Suppressor macrophage treated with lipopolysaccharide for 1 hour (primary cell): ENCODE results near the gene LIMS2.

Experiments
- DNase-seq, 3 donors: peaks; one replicate each; pipeline ENCODE4 v3.0.0-alpha.2; 2020 to 2022

LIMS2 gene

DNA sequence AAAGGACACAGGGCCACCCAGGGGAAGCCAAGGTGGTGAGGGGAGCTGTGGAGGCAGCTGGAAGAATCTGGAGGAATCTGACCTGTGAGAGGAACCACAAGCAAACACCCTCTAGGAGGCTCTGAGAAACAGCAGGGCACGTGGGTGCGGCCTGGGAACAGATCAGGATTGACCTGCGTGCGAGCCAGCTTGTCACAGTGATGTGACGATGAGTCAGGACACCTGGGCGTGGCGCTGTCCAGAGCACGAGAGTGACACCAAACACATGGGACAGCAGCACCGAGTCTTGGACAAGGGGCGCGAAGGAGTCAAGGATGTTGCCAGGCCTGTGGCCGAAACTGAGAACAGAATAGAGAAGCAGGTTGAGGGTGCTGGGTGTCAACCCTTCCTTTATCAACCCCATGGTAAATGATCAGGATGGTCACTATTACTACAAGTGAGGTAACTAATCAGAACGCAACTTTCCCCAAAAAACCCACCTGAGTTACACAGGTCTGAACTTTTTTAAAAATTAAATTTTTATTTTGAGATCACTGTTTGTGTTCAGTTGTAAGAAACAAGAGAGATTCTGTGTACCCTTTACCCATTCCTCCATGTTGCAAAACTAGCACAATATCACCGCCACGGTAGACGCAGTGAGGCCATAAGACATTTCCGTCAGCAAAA is 25.3 kb upstream of the LIMS2 start:
- DNase-seq, result peak; percentile 91 to 94 (median 93)

GRCh38 chr2:127698553-127699355 is 23.4 kb upstream of the LIMS2 start:
- DNase-seq, result peak in 1 of 3 donors; percentile 40

DNA sequence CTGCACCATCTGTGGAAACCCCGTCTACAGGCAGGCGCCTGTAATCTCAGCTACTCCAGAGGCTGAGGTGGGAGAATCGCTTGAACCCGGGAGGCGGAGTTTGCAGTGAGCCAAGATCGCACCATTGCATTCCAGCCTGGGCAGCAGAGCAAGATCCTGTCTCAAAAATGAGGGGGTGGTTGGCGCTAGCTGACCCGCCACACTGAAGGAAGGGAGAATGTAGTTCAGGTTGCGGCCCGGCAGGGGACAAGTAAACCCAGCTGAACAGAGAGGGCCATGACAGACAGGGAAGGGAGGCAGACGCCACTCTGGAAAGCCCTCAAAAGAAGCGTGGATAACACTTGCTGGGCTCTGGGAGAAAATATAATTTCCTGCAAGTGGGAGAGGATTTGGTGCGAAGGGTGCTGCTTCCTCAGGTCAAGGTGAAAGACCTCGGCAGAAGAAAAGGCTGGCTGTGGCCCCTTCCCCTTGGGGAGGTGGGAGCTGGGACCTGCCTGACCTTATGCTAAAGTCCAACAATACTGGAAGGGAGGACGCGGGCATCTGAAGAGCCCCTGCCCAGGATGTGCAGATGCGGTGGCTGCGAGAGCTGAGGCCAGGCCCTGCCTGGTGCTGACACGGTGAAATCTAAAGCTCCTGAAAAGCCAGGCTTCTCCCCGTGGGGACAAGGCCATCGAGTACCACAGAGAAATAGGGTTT is 22.3 kb upstream of the LIMS2 start:
- DNase-seq, result no peak

DNA sequence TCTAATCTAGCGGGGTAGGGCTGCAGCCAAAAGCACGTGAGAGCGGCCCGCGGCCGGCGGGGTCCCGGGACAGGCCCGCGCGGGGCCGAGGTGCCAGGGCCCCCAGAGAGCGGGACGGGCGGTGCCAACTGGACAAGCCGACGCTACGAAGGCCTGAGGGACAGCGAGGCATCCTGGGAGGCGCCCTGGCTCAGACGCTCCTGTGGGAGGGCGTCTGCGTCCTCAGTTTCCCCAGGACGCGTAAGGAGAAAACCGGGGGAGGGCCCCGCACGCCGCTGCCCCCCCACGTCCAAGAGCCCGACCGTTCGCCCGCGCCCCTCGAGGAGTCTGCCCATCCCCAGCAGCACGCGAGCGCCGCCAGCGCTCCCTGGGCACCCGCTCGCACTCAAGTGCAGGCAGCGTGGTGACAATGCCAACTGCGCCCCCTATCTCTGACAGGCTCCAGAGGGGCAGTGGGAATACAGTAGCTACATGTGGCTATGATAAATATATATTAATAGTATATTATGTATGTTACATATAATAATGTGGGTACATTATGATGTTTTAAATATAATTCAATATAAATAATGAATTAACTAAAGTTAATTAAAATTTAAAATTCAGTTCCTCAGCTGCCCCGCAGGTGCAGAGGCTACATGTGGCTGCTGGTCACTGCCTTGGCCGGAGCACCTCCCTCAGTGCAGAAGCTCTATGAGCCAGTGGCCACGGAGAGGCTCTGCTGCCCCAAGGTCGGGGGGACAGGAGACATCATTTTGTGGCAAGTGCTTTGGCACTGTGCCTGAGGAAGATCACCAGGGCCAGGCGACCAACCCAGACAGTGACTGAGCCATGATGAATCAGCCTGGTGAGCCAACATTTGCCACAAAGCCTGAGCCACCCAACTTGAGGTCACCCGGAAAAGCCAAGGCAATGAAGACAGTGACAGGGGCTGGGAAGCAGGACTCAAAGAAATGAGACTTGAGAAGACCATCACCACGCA is 20.5 kb upstream of the LIMS2 start:
- DNase-seq, result peak; percentile 70 to 84 (median 73)

GRCh38 chr2:127694986-127695385 is 19.7 kb upstream of the LIMS2 start:
- no peak for DNase-seq

GRCh38 chr2:127690696-127691095 is 15.4 kb upstream of the LIMS2 start:
- no peak for DNase-seq

GRCh38 chr2:127688405-127688804 is 13.1 kb upstream of the LIMS2 start:
- no peak for DNase-seq

DNA sequence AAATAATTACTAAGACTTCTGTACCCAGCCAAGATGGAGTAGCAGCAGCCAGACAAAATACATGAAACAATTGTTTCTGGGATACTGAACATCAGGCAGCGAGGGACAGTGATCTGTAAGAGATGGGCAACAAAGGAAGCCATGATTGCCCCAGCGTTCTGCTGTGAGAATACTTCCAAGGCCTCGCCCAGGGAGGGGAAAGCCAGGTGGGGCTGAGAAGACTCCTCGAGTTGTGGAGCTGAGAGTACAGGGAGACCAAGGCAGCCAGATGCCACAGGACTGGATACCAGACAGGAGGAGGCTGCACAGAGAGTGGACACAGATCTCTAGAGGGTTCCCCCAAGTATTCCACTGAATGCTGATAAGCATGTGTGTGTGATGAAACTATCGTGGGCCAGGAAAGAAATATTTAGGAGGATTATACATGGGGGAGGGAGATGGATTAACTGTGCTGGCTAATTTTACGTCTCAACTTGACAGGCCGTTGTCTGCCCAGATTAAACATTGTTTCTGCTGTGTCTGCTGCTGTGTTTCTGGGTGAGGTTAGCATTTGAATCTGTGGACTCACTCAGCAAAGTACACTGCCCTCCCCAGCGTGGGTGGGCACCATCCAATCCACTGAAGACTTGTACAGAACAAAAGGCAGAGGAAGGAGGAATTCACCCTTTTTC is 10.2 kb upstream of the LIMS2 start:
- DNase-seq, result no peak

DNA sequence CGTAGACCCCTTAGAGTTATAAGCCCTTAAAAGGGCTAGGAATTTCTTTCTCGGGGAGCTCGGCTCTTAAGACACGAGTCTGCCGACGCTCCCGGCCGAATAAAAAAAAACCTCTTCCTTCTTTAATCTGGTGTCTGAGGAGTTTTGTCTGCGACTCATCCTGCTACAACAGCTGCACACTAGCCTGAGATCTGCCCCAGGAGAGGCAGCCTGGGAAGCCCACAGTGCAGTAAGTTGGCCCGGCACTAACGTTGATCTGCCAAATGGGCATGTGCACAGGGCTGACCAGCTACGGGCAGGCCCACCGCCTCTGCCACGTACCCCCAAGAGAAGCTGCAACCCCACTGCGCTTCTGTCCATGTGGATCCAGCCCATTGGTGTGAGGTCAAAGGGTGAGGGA is 8.4 kb upstream of the LIMS2 start:
- no peak for DNase-seq

DNA sequence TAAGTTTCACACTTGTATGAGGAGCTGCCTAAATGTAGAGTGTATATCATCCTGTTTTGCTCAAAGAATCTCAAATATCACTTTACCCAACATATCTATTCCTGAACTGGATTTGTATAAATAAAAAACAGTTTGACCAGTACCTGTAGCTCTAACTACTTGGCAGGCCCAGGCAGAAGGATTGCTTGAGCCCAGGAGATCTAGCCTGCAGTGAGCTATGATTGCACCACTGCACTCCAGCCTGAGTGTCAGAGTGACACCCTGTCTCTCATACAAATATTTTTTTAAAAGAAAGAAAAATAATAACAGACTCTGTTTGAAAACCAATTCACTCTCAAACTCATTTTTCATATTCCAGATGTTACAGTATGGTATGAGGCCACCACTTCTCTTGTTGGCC is 7.7 kb upstream of the LIMS2 start:
- DNase-seq, result no peak

DNA sequence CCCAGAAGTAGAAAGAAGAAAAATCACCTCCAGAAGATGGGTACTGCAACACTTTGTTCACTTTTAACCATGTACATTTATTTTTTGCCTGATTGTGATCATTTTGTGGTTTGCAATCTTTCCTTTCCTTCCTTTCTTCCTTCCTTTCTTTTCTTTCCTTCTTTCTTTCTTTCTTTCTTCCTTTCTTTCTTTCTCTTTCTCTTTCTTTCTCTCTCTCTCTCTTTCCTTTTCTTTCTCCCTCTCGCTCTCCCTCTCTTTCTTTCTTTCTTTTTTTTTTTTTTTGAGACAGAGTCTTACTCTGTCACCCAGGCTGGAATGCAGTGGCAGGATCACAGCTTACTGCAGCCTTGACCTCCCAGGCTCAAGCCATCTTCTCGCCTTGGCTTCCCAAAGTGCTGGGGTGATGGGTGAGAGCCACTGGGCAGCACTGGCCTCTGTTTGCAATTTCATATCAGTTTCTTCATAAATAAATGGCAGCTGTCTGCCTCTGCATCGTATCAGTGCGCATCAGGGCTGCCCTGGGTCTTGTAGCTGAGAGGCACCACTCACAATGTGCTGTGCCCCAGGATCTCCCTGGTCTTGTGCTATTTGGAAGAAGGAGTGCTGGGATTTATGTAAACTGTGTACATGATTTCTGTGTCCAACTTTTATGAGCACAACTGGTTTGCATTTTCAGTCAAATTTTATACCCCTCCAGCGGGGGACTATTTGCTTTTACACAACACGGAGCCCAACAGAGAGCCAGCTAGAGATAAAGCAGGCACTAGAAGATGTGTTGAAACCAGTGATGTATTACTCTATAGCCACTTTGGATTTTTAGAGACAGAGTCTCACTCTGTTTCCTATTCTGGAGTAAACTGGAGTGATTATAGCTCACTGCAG is 6.9 kb upstream of the LIMS2 start:
- no peak for DNase-seq

GRCh38 chr2:127681288-127681804 is 6.0 kb upstream of the LIMS2 start:
- peak in 1 of 3 donors; percentile 21 for DNase-seq

DNA sequence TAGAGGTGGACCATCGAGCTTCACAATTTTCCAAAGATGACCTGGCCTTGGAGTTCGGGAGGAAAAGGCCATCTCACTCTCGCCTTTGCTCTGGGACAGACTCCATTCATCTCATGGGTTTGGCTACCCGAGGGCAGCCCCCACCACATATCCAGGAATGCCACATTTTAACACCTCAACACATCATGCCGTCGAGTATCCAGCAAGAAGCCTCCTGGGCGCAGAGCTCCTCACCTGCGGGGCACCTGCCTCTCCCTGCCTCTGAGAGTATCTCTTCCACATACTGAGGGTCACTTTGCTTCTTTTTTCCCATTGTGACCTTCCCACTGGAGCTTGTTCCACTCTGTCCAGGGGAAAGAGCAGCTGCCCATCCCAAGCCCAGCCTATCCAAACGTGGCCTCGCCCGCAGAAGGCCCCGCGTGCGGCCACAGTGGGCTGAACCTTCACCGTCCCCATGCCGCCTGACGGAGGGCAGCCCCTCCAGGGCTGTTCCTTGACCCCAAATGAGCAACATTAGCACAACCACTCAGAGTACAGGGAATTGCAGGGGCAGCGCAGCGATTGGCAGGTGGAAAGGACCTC is 5.5 kb upstream of the LIMS2 start:
- DNase-seq, result no peak

GRCh38 chr2:127679680-127680361 is 4.5 kb upstream of the LIMS2 start:
- no peak for DNase-seq

DNA sequence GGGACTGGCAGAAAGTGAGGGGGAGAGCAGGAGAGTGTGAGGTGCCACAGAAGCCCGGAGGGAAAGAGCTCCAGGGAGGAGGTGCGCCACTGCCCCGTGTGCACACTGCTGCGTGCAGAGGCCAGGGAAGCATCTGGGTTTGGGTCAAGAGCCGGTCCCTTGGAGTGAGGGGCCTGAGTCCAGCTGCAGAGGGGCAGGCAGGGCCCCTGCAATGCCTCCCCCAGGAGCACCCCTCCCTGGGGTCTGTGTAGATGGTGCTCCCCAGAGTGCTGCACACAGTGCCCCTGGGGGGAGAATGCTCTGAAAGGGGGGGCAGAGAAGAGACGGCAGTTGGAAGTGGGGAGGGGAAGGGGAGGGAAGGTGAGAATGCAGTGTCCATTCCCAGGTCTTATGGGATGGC is 3.7 kb upstream of the LIMS2 start:
- DNase-seq, result no peak

GRCh38 chr2:127678531-127678930 is 3.2 kb upstream of the LIMS2 start:
- no peak for DNase-seq

GRCh38 chr2:127676906-127677305 is 1.6 kb upstream of the LIMS2 start:
- no peak for DNase-seq

DNA sequence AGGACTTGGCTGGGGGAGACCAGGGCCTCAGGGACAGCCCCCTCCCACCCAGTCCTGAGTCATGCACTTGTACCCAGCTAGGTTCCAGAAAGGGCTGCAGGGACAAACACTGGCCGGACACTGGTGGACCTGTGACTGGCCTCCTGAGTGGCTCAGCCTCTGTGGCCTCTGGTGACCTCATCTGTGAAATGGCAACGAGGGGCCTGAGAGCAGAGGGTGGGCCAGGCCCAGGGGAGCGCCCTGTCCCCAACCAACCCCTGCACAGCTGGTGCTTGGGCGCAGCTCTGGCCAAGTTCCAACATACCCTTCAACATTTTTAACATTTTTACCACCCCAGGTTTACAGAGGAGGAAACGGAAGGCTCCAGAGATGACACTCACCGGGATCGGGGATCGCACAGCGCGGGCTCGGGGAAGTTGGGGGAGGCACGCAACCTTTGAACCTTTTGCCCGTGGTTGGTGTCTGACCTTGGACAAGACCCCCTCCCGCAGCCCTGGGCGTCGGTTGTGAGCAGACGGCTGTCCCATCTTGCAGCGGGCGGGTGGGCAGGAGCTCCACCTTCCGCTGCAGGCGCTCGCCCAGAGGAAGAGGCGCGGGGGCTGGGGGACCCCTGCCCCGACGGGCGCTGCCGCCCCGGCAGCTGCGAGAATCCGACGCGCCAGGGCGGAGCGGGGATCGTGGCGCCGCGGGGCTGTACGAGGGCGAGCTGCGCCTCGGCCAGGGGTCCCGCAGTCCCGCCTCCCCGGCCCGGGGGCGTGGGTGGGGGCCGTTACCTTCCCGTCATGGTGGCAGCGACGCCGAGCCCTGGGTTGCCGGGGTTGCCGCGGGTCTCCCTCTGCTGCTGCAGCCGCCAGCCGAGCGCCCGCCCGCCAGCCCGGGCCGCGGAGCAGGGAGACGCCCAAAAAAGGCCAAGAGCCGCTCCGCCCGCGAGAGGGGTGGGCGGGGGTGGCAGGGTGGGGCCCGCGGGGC is 805 bp downstream of the LIMS2 start:
- peak; percentile 49 to 77 (median 66) for DNase-seq
